ENCODE data around the gene FASTKD1.

Gene FASTKD1

DNA sequence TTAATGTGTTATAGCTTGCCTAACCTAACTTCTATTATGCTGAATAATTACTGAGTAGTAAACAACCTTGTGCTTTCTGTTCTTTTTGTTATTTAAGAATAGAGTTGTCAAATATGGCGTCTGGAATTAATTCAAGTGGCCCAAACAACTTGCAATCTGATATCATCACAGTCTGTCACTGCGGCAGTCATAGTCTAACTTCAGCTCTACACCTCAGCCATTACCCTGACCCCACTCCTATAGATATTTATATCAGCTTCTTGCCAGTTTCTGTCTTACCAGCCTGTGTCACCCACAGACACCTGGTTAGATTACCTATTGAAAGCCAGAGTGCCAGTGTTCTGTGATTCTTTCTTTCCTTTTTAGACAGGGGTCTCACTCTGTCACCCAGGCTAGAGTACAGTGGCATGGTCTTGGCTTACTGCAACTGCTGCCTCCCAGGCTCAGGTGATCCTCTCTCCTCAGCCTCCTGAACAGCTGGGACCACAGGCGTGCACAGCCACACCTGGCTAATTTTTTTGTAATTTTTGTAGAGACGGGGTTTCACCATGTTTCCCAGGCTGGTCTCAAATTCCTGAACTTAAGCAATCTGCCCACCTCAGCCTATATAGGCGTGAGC, 78.2 kb downstream of the FASTKD1 start:
- no peak for DNase-seq

GRCh38 chr2:169493360-169493759, 80.3 kb downstream of the FASTKD1 start:
- DNase-seq, result no peak

- DNase-seq, result no peak
Measured at GRCh38 chr2:169491378-169491777, 82.3 kb downstream of the FASTKD1 start.

- DNase-seq, result no peak
Measured at GRCh38 chr2:169490834-169491233, 82.8 kb downstream of the FASTKD1 start.

DNA sequence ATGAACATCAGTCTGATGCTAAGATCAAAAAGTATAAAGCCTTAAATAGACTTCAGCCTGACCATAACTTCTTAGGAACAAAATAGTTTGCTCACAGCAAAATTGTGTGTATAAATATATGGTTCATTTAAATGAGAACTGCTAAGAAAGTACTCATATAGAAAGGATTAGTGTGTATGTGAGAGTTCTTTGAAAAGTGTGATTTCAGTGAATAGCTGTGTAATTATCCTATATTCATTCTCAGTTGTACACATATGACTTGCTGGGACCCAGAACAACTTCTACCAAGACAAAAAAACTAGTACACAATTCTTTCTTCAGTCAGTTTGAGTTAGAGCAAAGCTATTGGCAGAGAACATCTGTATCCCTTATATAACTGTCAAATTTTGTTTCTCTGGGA, 87.2 kb downstream of the FASTKD1 start:
- no peak for DNase-seq

- DNase-seq, result no peak
Measured at GRCh38 chr2:169485650-169486138, 88.0 kb downstream of the FASTKD1 start.

- DNase-seq, result no peak
Measured at GRCh38 chr2:169480079-169480465, 93.6 kb downstream of the FASTKD1 start.

Measured in stimulated activated CD4-positive, alpha-beta T cell treated with anti-CD3 and anti-CD28 coated beads, Interleukin-15, amount 100 ng/mL, for 24 hours (primary cell).